ENCODE results near the gene LMAN2. TPM values are rescaled to one million over a fixed set of nuclear protein-coding genes. Genes with fewer than 3 reads are reported as not detected.

Gene LMAN2
- total RNA-seq, 2 donors from 2014 or later = 137 to 185 TPM

- no peak for TF ChIP-seq CTCF (IDR thresholded peaks at IDR 0.05)
- no peaks in the 10 kb centered on the region for H3K4me1 ChIP-seq
- no peak overlapping the region for H3K4me3 ChIP-seq
- no peak overlapping the region for H3K9ac ChIP-seq (ENCODE audit: low read depth in 2 of 2, low read length in 2 of 2)
- no peaks in the 10 kb centered on the region for H3K9me3 ChIP-seq
- no peak for DNase-seq
- no peaks in the 10 kb centered on the region for H3K27me3 ChIP-seq
- H3K27ac ChIP-seq = no peak overlapping the region
- H3K36me3 ChIP-seq = peaks cover 12% of the 10 kb centered on the region
- intact Hi-C loops (cut with DNase I) = no loop called here
These were observed 57.5 kb downstream of the LMAN2 start for GRCh38 chr5:177293819-177294581.

- no peaks in the 10 kb centered on the region for H3K27me3 ChIP-seq
- DNase-seq = no peak
- H3K9me3 ChIP-seq = no peaks in the 10 kb centered on the region
- no peak for TF ChIP-seq CTCF (IDR thresholded peaks at IDR 0.05)
- H3K27ac ChIP-seq = no peak overlapping the region
- H3K9ac ChIP-seq (ENCODE audit: low read depth in 2 of 2, low read length in 2 of 2) = no peak overlapping the region
- H3K36me3 ChIP-seq = peaks cover 12% of the 10 kb centered on the region
- H3K4me3 ChIP-seq = no peak overlapping the region
- no peaks in the 10 kb centered on the region for H3K4me1 ChIP-seq
- intact Hi-C loops (cut with DNase I) = no loop called here
These were observed 59.7 kb downstream of the LMAN2 start for GRCh38 chr5:177291735-177292134.

- H3K4me3 ChIP-seq = no peak overlapping the region
- no peaks in the 10 kb centered on the region for H3K27me3 ChIP-seq
- H3K27ac ChIP-seq = no peak overlapping the region
- no peak overlapping the region for H3K9ac ChIP-seq (ENCODE audit: low read depth in 2 of 2, low read length in 2 of 2)
- intact Hi-C loops (cut with DNase I) = no loop called here
- TF ChIP-seq CTCF (IDR thresholded peaks at IDR 0.05) = no peak
- H3K9me3 ChIP-seq = no peaks in the 10 kb centered on the region
- H3K4me1 ChIP-seq = no peaks in the 10 kb centered on the region
- peaks cover 12% of the 10 kb centered on the region for H3K36me3 ChIP-seq
- no peak for DNase-seq
These were observed 60.5 kb downstream of the LMAN2 start for GRCh38 chr5:177290816-177291596.

GRCh38 chr5:177288191-177288590, 63.3 kb downstream of the LMAN2 start:
- TF ChIP-seq CTCF (IDR thresholded peaks at IDR 0.05) = no peak
- H3K9ac ChIP-seq (ENCODE audit: low read depth in 2 of 2, low read length in 2 of 2) = no peak overlapping the region
- no peak for DNase-seq
- intact Hi-C loops (cut with DNase I) = no loop called here
- H3K9me3 ChIP-seq = no peaks in the 10 kb centered on the region
- H3K4me1 ChIP-seq = no peaks in the 10 kb centered on the region
- no peak overlapping the region for H3K27ac ChIP-seq
- peaks cover 8% of the 10 kb centered on the region for H3K36me3 ChIP-seq
- no peaks in the 10 kb centered on the region for H3K27me3 ChIP-seq
- H3K4me3 ChIP-seq = no peak overlapping the region

Other genes starting within 250 kb of the LMAN2 start
- gene NSD1, start 217.9 kb downstream of the LMAN2 start, total RNA-seq = 10 to 100 TPM; 53.0 to 77.9 TPM
- gene RAB24, start 47.9 kb downstream of the LMAN2 start, total RNA-seq = 10 to 100 TPM; 32.9 to 39.5 TPM
- gene PRELID1, start 47.9 kb downstream of the LMAN2 start, total RNA-seq = 100 to 1,000 TPM; 245 to 396 TPM
- gene MXD3, start 39.8 kb downstream of the LMAN2 start, total RNA-seq = 10 to 100 TPM in 1 of 2 donors, 1 to 10 TPM in 1; 9.3 to 36.4 TPM
- 10 to 100 TPM in 1 of 2 donors, 1 to 10 TPM in 1; 9.1 to 10.1 TPM for gene RGS14, start 6.3 kb upstream of the LMAN2 start, total RNA-seq
- not detected for gene SLC34A1, start 32.8 kb upstream of the LMAN2 start, total RNA-seq
- not detected for gene PFN3, start 49.0 kb upstream of the LMAN2 start, total RNA-seq
- 10 to 100 TPM; 14.7 to 34.0 TPM for gene F12, start 57.9 kb upstream of the LMAN2 start, total RNA-seq
- gene GRK6, start 75.0 kb upstream of the LMAN2 start, total RNA-seq = 10 to 100 TPM; 38.0 to 64.4 TPM
- 1 to 10 TPM; 3.9 to 5.0 TPM for gene PRR7, start 95.1 kb upstream of the LMAN2 start, total RNA-seq
- gene DBN1, start 122.0 kb upstream of the LMAN2 start, total RNA-seq = 10 to 100 TPM in 1 of 2 donors, 1 to 10 TPM in 1; 9.3 to 18.8 TPM
- gene PDLIM7, start 145.9 kb upstream of the LMAN2 start, total RNA-seq = 10 to 100 TPM; 19.7 to 44.9 TPM
- gene DOK3, start 158.2 kb upstream of the LMAN2 start, total RNA-seq = 1 to 10 TPM; 4.1 to 8.9 TPM
- gene DDX41, start 165.3 kb upstream of the LMAN2 start, total RNA-seq = 100 to 1,000 TPM in 1 of 2 donors, 10 to 100 TPM in 1; 84.3 to 134 TPM
- gene FAM193B, start 202.9 kb upstream of the LMAN2 start, total RNA-seq = 10 to 100 TPM; 39.4 to 78.6 TPM
- gene TMED9, start 240.5 kb upstream of the LMAN2 start, total RNA-seq = 100 to 1,000 TPM; 187 to 303 TPM
- gene B4GALT7, start 248.5 kb upstream of the LMAN2 start, total RNA-seq = 10 to 100 TPM; 19.2 to 30.3 TPM